ENCODE results near the gene FBXL2. TPM values are rescaled to one million over a fixed set of nuclear protein-coding genes. Genes with fewer than 3 reads are reported as not detected.

FBXL2 gene
- total and polyA plus RNA-seq, 2 of the 8 experiments (the other 6 are each of a cell fraction or from before 2014, with no cell fraction given) = 3.1 to 5.4 TPM

GRCh38 chr3:33269385-33269784, 7.9 kb upstream of the FBXL2 start:
- Histone ChIP-seq H4K20me1 (replicated peaks in 1 of 2; ENCODE audit: control insufficient read depth in 1 of 2, insufficient read depth in 2 of 2, low read length in 2 of 2) (no peaks in the 10 kb centered on the region), H3K23me2 (ENCODE audit: low read depth, low read length) (no peaks in the 10 kb centered on the region), H2BK20ac (ENCODE audit: low read length) (no peak overlapping the region), H2AK5ac (ENCODE audit: low read depth, low read length) (no peak overlapping the region), H2BK15ac (ENCODE audit: low read length) (no peak overlapping the region), H3K4me1 (replicated peaks in 1 of 4; ENCODE audit: control insufficient read depth in 3 of 4, insufficient read depth in 4 of 4, low read length in 3 of 4) (no peaks in the 10 kb centered on the region), H3K4ac (replicated peaks; ENCODE audit: insufficient read length, low read depth, low read length) (no peak overlapping the region), H2BK12ac (ENCODE audit: low read depth, low read length) (no peak overlapping the region), H3K4me2 (ENCODE audit: insufficient read depth in 1 of 2, low read depth in 2 of 2, low read length in 2 of 2) (no peak overlapping the region), H3K14ac (ENCODE audit: insufficient read length) (no peak overlapping the region), H4K8ac (ENCODE audit: extremely low read depth, insufficient read depth, low read length) (no peak overlapping the region), H3K9ac (replicated peaks in 1 of 4; ENCODE audit: extremely low read depth in 1 of 4, low read depth in 3 of 4, low read length in 3 of 4) (no peak overlapping the region), H3K4me3 (ENCODE audit: extremely low read depth in 1 of 4, insufficient read depth in 2 of 4, low read depth in 3 of 4, low read length in 4 of 4) (no peak overlapping the region), H2BK5ac (ENCODE audit: low read depth, low read length) (no peak overlapping the region), H2AFZ (ENCODE audit: low read length) (no peak overlapping the region), H3K79me1 (ENCODE audit: low read depth, low read length) (no peaks in the 10 kb centered on the region), H3K27me3 (replicated peaks in 1 of 4; ENCODE audit: control insufficient read depth in 3 of 4, extremely low read depth in 1 of 4, insufficient read depth in 3 of 4, low read length in 3 of 4) (no peaks in the 10 kb centered on the region), H3K18ac (ENCODE audit: extremely low read depth, low read length) (no peak overlapping the region), H3K9me3 (ENCODE audit: insufficient read depth in 2 of 2, low read depth in 1 of 2, low read length in 1 of 2) (peaks cover 16 to 21% of the 10 kb centered on the region in 2 experiments), H3K79me2 (ENCODE audit: control insufficient read depth in 1 of 2, insufficient read depth in 2 of 2, low read length in 2 of 2) (no peaks in the 10 kb centered on the region), H3K27ac (ENCODE audit: low read depth, low read length) (no peak overlapping the region), H2BK120ac (replicated peaks; ENCODE audit: low read depth, low read length) (no peak overlapping the region), H3K36me3 (ENCODE audit: control insufficient read depth in 2 of 4, insufficient read depth in 4 of 4, low read length in 3 of 4) (no peaks in the 10 kb centered on the region), H4K91ac (replicated peaks; ENCODE audit: insufficient read length, low read length) (no peak overlapping the region), H3K56ac (replicated peaks; ENCODE audit: insufficient read length, low read depth, low read length) (no peak overlapping the region), H4K5ac (ENCODE audit: insufficient read length, low read depth, low read length) (no peak overlapping the region), H3K23ac (ENCODE audit: insufficient read length) (no peak overlapping the region)
- WGBS, 2 experiments (ENCODE audit: extremely low coverage in 1 of 2, insufficient coverage in 1 of 2, insufficient read length in 1 of 2, insufficient replicate concordance in 2 of 2, low coverage in 1 of 2, low lambda C conversion rate in 2 of 2, missing lambda C conversion rate in 1 of 2) = 69% methylated on average over 3 of the region's 3 CpGs; no CpG with 5 or more reads in 1 of the 2 experiments
- CTCF ChIA-PET (ENCODE audit: partially characterized antibody) = interaction anchor here (1.2 to 3.0 kb wide), 2 partner anchors 41 to 104 kb away, joined by 4 to 9 read pairs; no protein-coding TSS in a partner anchor
- POLR2A ChIA-PET (ENCODE audit: partially characterized antibody) = no interaction called here
- no peak for FAIRE-seq
- TF ChIP-seq CEBPB (IDR thresholded peaks at IDR 0.05; ENCODE audit: low read depth, low read length) = peak; percentile 48; the same call in 1 of the 2 replicates
- TF ChIP-seq RBBP5 (IDR thresholded peaks at IDR 0.05; ENCODE audit: borderline replicate concordance, low read depth, low read length) = no peak
- DNase-seq (ENCODE audit: low read depth in 1 of 2, low spot score in 2 of 2) = no peak

All from H1 (cell line).